HG03354 (cell line): ENCODE measurements around the gene TMEM204.

ENCODE experiments used
- ATAC-seq: cut with Tn5 transposase; IDR thresholded peaks from one replicate; pipeline ENCODE4 v1.9.1; 2021; ENCODE audit warnings: mild to moderate bottlenecking; ENCODE audit not compliant: unreplicated experiment, poor library complexity, severe bottlenecking

TMEM204 gene

GRCh38 chr16:1514507-1514906, 19.0 kb upstream of the TMEM204 start:
- no peak for ATAC-seq

- no peak for ATAC-seq
Measured at GRCh38 chr16:1518626-1519135, 14.8 kb upstream of the TMEM204 start.

- ATAC-seq, result no peak
Measured at GRCh38 chr16:1519831-1520230, 13.6 kb upstream of the TMEM204 start.

GRCh38 chr16:1520461-1520860, 13.0 kb upstream of the TMEM204 start:
- no peak for ATAC-seq

- ATAC-seq, result no peak
Measured at GRCh38 chr16:1523581-1524245, 9.8 kb upstream of the TMEM204 start.

GRCh38 chr16:1524366-1524765, 9.1 kb upstream of the TMEM204 start:
- no peak for ATAC-seq

- ATAC-seq, result no peak
Measured at GRCh38 chr16:1525871-1526607, 7.4 kb upstream of the TMEM204 start.

GRCh38 chr16:1526608-1527555, 6.6 kb upstream of the TMEM204 start:
- no peak for ATAC-seq

GRCh38 chr16:1527836-1528811, 5.3 kb upstream of the TMEM204 start:
- ATAC-seq, result no peak

- no peak for ATAC-seq
Measured at GRCh38 chr16:1528921-1529537, 4.4 kb upstream of the TMEM204 start.

- ATAC-seq, result no peak
Measured at GRCh38 chr16:1530349-1530882, 3.0 kb upstream of the TMEM204 start.

GRCh38 chr16:1530883-1531637, 2.4 kb upstream of the TMEM204 start:
- ATAC-seq, result no peak

- no peak for ATAC-seq
Measured at GRCh38 chr16:1531638-1531910, 1.9 kb upstream of the TMEM204 start.

- no peak for ATAC-seq
Measured at GRCh38 chr16:1532081-1532760, 1.2 kb upstream of the TMEM204 start.

GRCh38 chr16:1532771-1533170, 695 bp upstream of the TMEM204 start:
- ATAC-seq, result no peak

- no peak for ATAC-seq
Measured at GRCh38 chr16:1534021-1535020, 855 bp downstream of the TMEM204 start.
